NT2/D1 (cell line): ENCODE data around the gene FRMD5.

Experiments used
- SUZ12 ChIP-seq: IDR thresholded peaks from 2 replicates; pipeline ENCODE4 v1.6.1; 2011; ENCODE audit not compliant: insufficient read length, insufficient read depth; ENCODE audit errors: extremely low read depth
- ZNF274 ChIP-seq: IDR thresholded peaks from 2 replicates; pipeline ENCODE4 v1.6.1; 2011; ENCODE audit warnings: mild to moderate bottlenecking, low read depth, low read length

GRCh38 chr15:44188795-44189194, 6.3 kb downstream of the FRMD5 start:
- TF ChIP-seq ZNF274 (no peak), SUZ12 (no peak)
